ENCODE results near the gene OR9G1.
A peak's percentile ranks its signal among the peaks of the same experiment; 100 is the strongest.

Gene OR9G1

GRCh38 chr11:56700242-56700913 lies 1.5 kb downstream of the OR9G1 start:
- Histone ChIP-seq H2AFZ (ENCODE audit: low read length) (no peak overlapping the region; the same call in 1 of the 2 replicates), H3K36me3 (ENCODE audit: insufficient read depth, low read length) (no peaks in the 10 kb centered on the region), H3K4me1 (ENCODE audit: insufficient read depth, low read length, poor library complexity, severe bottlenecking) (peaks cover 18% of the 10 kb centered on the region), H3K4me2 (ENCODE audit: low read depth, low read length, poor library complexity, severe bottlenecking) (peak overlapping the region; percentile 26), H3K79me2 (ENCODE audit: insufficient read depth, low read length) (no peaks in the 10 kb centered on the region), H3F3A (ENCODE audit: low read depth) (no peaks in the 10 kb centered on the region), H3K27me3 (ENCODE audit: insufficient read depth, low read length, poor library complexity, severe bottlenecking) (no peaks in the 10 kb centered on the region), H3K9me3 (ENCODE audit: insufficient read depth, low read depth, low read length) (no peaks in the 10 kb centered on the region), H4K20me1 (ENCODE audit: insufficient read depth, low read length, poor library complexity, severe bottlenecking) (no peaks in the 10 kb centered on the region), H3K4me3 (ENCODE audit: low read length, poor library complexity, severe bottlenecking) (no peak overlapping the region), H3K9me2 (replicated peaks; ENCODE audit: low read depth, low read length) (no peaks in the 10 kb centered on the region), H3K9ac (ENCODE audit: low read depth, low read length, poor library complexity, severe bottlenecking) (no peak overlapping the region)
- no peak for TF ChIP-seq CTCF (conservative IDR thresholded peaks at IDR 0.05; ENCODE audit: low read length)
- TF ChIP-seq EZH2phosphoT487 (IDR thresholded peaks at IDR 0.05; ENCODE audit: borderline replicate concordance) = no peak

- H2AFZ ChIP-seq (ENCODE audit: low read length) = no peak overlapping the region
- peaks cover 23% of the 10 kb centered on the region for H3K4me1 ChIP-seq (ENCODE audit: insufficient read depth, low read length, poor library complexity, severe bottlenecking)
- no peaks in the 10 kb centered on the region for H3K36me3 ChIP-seq (ENCODE audit: insufficient read depth, low read length)
- H3K9ac ChIP-seq (ENCODE audit: low read depth, low read length, poor library complexity, severe bottlenecking) = no peak overlapping the region
- H3K27me3 ChIP-seq (ENCODE audit: insufficient read depth, low read length, poor library complexity, severe bottlenecking) = no peaks in the 10 kb centered on the region
- TF ChIP-seq EZH2phosphoT487 (IDR thresholded peaks at IDR 0.05; ENCODE audit: borderline replicate concordance) = no peak
- TF ChIP-seq CTCF (conservative IDR thresholded peaks at IDR 0.05; ENCODE audit: low read length) = no peak
- H3F3A ChIP-seq (ENCODE audit: low read depth) = no peaks in the 10 kb centered on the region
- no peaks in the 10 kb centered on the region for H4K20me1 ChIP-seq (ENCODE audit: insufficient read depth, low read length, poor library complexity, severe bottlenecking)
- H3K79me2 ChIP-seq (ENCODE audit: insufficient read depth, low read length) = no peaks in the 10 kb centered on the region
- no peaks in the 10 kb centered on the region for H3K9me3 ChIP-seq (ENCODE audit: insufficient read depth, low read depth, low read length)
- H3K9me2 ChIP-seq (replicated peaks; ENCODE audit: low read depth, low read length) = no peaks in the 10 kb centered on the region
- peak overlapping the region; percentile 26 for H3K4me2 ChIP-seq (ENCODE audit: low read depth, low read length, poor library complexity, severe bottlenecking)
- H3K4me3 ChIP-seq (ENCODE audit: low read length, poor library complexity, severe bottlenecking) = no peak overlapping the region
Measured at GRCh38 chr11:56700914-56701485, 2.1 kb downstream of the OR9G1 start.

GRCh38 chr11:56705784-56706396 lies 7.0 kb downstream of the OR9G1 start:
- TF ChIP-seq EZH2phosphoT487 (IDR thresholded peaks at IDR 0.05; ENCODE audit: borderline replicate concordance) = no peak
- TF ChIP-seq CTCF (conservative IDR thresholded peaks at IDR 0.05; ENCODE audit: low read length) = no peak

More at GRCh38 chr11:56705784-56706396, 7.0 kb downstream of the OR9G1 start:
- H3K9me3 ChIP-seq (ENCODE audit: insufficient read depth, low read depth, low read length) = no peaks in the 10 kb centered on the region
- no peaks in the 10 kb centered on the region for H3F3A ChIP-seq (ENCODE audit: low read depth)
- H3K36me3 ChIP-seq (ENCODE audit: insufficient read depth, low read length) = no peaks in the 10 kb centered on the region
- H3K27me3 ChIP-seq (ENCODE audit: insufficient read depth, low read length, poor library complexity, severe bottlenecking) = no peaks in the 10 kb centered on the region
- H3K9me2 ChIP-seq (replicated peaks; ENCODE audit: low read depth, low read length) = no peaks in the 10 kb centered on the region
- no peak overlapping the region for H3K4me2 ChIP-seq (ENCODE audit: low read depth, low read length, poor library complexity, severe bottlenecking)
- H3K4me1 ChIP-seq (ENCODE audit: insufficient read depth, low read length, poor library complexity, severe bottlenecking) = peaks cover 23% of the 10 kb centered on the region
- H3K4me3 ChIP-seq (ENCODE audit: low read length, poor library complexity, severe bottlenecking) = no peak overlapping the region
- no peak overlapping the region for H3K9ac ChIP-seq (ENCODE audit: low read depth, low read length, poor library complexity, severe bottlenecking)
- peak overlapping the region; percentile 34; the same call in 1 of the 2 replicates for H2AFZ ChIP-seq (ENCODE audit: low read length)
- no peaks in the 10 kb centered on the region for H3K79me2 ChIP-seq (ENCODE audit: insufficient read depth, low read length)
- no peaks in the 10 kb centered on the region for H4K20me1 ChIP-seq (ENCODE audit: insufficient read depth, low read length, poor library complexity, severe bottlenecking)

Measured in Loucy (cell line).